ENCODE results near the gene MTG1.
"Not testable (repeated sequence)": the region's sequence is repeated elsewhere in the genome, so short reads cannot be mapped to it uniquely, and the experiment has no call there.

Gene MTG1

DNA sequence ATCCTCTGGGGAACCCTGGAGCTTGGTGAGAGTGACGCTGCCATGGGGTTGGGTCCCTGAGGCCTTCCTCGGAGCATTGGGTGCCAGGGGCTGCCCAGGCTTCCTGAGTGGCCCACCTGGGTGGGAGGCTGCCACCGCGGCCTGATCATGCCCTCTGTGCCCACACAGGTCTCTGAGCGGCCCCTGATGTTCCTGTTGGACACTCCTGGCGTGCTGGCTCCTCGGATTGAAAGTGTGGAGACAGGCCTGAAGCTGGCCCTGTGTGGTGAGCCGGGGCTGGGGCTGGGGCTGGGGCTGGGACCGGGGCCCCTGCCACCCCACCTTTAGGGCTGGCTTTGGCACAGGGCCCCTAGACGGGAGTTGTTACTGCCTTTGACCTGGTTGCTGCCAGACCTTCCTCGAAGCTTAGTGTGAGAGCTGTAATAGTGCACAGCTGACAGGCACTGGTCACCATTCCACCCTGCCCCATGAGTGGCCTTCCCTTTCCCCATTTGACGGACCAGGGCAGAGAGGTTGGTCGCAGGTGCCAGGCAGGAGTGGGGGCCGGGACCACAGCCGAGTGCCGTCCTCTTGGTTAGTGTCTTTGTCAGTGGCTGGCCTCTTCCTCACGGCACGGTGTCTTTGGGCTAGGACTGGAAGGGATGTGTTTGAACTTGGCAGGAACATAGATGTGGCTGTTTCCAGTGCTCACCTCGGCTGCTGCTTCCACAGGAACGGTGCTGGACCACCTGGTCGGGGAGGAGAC, 8.2 kb downstream of the MTG1 start:
- no peak for DNase-seq

GRCh38 chr10:133403359-133403758, 9.4 kb downstream of the MTG1 start:
- DNase-seq: no peak

- peak; percentile 73 for DNase-seq
Measured at GRCh38 chr10:133403784-133404183, 9.8 kb downstream of the MTG1 start.

- DNase-seq: no peak
Measured at GRCh38 chr10:133405272-133405671, 11.3 kb downstream of the MTG1 start.

DNA sequence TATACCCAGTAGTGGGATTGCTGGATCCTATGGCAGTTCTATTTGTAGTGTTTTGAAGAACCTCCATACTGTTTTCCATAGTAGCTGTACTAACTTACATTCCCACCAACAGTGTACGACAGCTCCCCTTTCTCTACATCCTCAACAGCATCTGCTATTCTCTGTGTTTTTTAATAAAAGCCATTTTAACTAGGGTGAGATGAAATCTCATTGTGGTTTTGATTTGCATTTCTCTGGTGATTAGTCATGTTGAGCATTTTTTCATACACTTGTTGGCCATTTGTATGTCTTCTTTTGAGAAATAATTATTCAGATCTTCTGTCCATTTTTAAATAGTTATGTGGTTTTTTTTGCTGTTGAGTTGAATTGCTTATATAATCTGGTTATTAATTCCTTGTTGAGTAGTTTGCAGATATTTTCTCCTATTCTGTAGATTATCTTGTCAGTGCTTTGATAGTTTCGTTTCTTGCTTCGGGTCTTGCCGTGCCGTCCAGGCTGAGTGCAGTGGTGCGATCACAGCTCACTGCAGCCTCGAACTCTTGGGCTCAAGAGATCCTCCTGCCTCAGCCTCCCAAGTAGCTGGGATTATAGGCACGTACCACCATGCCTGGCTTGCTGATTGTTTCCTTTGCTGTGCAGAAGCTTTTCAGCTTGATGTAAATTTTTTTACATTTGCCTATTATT, 12.0 kb downstream of the MTG1 start:
- DNase-seq: no peak

GRCh38 chr10:133411523-133412380, 17.8 kb downstream of the MTG1 start:
- DNase-seq: no peak

- DNase-seq: no peak
Measured at GRCh38 chr10:133412381-133412711, 18.4 kb downstream of the MTG1 start.

GRCh38 chr10:133414401-133414800, 20.4 kb downstream of the MTG1 start:
- not testable (repeated sequence) for DNase-seq

GRCh38 chr10:133415752-133416151, 21.8 kb downstream of the MTG1 start:
- DNase-seq: no peak

DNA sequence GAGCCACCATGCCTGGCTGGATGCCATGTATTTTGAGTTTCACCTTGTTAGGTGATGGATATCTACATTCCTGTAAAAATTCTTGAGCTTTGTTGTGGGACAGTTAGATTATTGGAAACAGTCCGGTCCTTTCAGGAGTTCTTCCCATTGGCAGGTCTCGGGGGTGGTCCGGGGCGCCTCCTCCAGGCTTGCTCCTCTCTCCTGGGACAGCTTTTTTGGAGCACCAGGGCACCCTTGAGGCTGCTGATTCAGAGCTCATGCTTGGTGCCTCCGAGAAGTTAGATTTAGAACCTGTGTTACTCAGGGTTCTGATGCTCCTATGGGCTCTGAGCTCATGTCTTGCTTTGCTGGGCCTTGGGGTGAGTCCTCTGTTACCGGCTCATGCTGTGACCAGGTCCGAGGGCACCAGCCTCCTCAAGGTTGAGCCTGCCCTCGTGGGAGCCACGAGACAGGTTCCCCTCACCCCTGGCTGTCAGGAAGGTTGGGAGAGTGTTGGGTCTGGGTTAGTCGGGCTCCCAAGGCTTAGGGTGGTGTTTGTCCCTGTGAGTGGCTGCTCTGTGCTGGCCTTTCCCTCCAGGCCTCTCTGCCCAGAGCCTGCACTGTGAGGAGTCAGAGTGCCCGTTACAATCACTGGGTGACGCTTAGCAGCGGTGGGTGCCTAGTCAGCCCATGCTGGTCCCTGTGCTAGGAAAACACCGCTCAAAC, 24.5 kb downstream of the MTG1 start:
- no peak for DNase-seq

- DNase-seq: no peak
Measured at GRCh38 chr10:133419211-133419950, 25.4 kb downstream of the MTG1 start.

DNA sequence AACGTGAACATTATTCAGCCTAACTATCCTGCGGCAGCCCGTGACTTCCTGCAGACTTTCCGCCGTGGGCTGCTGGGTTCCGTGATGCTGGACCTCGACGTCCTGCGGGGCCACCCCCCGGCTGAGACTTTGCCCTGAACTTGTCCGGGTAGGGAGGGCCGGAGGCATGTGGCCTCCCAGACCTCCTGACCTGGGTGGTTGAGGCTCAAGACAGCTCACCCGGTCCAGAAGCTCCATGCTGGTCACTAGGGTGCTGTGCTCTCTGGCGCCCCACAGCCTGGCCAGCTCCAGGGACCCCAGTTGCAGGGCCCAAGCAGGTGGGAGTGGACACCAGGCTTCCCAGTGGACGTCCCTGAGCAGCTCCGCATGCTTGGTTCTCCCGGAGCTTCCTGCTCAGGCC, 26.1 kb downstream of the MTG1 start:
- DNase-seq: no peak

- DNase-seq: no peak
Measured at GRCh38 chr10:133420579-133420978, 26.6 kb downstream of the MTG1 start.

DNA sequence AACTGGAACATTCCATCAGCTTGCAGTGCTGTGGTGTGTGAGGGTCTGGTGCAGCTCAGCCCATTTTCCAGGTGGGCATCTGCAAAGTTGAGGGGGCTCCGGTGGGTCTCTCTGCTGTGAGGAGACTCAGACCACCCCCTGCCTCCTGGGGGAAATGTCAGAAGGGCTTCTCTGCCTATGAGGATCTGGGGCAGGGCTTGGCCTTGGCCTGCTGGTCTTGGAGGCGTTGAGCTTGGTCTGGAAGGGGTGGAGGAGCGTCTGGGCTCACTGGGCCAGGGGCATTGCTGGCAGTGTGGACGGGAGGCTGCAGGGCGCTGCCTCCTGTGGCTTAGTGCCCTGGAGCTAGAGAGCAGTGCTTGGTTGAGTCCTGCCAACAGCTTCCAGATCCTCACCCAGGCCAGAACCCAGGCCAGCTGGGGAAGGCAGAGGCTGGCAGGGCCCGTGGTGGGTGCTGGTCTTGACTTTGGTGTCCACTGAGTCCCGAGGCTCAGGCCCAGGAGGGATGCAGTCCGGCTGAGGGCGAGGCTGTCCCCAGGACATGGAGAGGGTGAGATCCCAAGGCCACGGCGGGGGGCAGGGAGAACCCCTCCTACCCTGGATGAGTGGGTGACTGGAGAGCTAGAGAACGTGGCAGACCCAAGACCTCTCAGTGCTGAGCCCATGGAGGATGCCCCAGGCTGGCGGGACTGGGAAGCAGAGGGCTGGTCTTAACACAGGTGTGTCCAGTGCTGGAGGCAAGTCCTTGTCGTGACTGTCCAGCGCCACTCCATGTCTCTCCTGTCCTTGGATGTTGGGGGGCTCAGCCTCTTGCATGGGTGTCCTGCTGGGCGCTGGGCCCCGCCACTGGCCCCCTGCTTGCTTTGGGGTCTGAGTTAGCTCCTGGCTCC, 27.6 kb downstream of the MTG1 start:
- DNase-seq: no peak

DNA sequence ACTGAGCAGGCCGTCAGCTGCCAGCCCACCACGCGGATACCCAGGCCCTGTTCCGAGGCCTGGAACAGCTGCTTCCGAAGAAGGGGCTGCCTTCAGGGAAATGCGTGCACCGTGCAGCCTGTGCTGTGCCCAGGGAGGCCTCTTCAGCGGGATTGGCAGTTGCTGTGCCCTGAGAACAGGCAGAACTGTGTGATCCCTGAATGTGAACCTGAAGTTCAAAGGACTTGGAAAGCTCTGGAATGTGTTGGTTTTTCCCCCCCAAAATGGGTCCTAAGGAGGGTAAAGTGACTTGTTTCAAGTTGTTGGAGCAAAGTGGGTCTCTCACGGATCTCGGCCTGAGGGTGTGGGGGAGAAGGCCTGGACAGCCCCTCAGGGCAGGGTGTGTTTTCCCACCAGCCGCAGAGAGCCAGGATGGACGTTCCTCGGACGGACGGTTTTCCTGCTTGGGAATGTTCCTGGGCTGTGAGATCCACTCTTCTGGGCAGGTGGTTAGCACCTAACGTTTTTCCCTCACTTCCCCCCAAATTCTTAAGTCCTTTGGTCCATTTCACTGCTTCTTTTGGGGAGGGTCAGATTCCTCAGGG, 28.4 kb downstream of the MTG1 start:
- no peak for DNase-seq

GRCh38 chr10:133422807-133423771, 29.1 kb downstream of the MTG1 start:
- DNase-seq: no peak

DNA sequence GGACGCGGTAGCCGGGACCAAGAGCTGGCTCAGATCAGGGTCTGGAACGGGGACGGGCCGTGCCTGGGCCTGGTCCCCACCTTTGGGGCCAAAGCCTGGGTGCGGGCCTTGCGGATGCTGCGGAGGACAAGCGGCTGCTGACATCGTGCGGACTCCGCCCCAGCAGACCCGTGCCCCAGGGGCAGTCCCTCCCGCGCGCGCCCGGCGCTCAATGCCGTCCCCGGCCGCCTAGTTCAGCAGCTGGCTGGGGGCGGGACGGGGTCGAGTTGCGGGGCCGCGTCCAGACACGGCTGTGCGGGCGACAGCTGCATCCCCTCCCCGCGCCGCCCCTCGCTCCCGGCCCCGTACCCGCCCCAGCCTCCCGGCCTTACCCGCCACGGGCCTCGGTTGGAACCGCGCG, 30.1 kb downstream of the MTG1 start:
- not testable (repeated sequence) for DNase-seq

DNA sequence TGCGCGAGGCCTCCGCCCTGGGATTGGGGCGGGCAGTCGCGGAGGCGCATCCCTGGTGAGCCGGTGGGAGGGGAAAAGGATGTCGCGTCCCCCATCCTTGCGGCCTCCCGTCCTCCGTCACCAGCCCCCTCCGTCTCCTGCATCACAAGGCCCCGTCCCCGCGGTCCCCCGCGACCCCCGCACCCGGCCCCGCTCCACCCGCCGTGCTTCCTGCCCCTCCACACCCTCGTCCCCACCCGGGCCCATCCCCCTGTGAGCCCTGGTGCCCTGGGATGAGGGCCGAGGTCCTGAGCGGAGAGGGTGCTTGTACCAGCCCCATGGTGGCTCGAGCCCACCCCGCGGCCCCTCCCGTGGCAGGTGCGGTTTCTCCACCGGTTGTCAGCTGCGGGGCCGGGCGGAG, 30.6 kb downstream of the MTG1 start, which contains the start of gene SPRN:
Gene SPRN, minus strand, starts transcription at position 25 of the 400 bp plus-strand sequence. CDS start 944 bp downstream, outside the sequence.
- not testable (repeated sequence) for DNase-seq

DNA sequence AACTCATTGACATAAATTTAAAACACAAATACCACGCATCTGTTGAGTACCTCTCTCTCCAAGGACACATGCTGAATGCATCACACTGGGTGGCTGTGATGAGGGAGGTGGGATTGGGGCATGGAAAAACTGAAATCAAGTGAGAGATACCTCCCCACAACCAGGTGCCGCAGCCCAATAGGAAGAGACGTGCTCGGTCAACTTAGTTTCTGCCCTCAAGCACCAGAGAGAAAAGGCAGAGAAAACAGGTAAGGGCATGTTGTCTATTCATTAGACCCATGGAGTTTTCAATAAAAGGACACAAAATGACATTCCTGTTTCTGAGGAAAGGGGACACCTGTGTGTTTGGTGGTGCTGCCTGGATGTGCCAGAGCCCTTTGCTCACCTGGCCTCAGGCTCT, 35.6 kb downstream of the MTG1 start:
- not testable (repeated sequence) for DNase-seq
